Effector memory CD4-positive, alpha-beta T cell (primary cell): ENCODE measurements around the gene SMAP1.
A peak's percentile ranks its signal among the peaks of the same experiment; 100 is the strongest.

Source experiments
- DNase-seq, 3 donors: peaks; one replicate each; pipeline ENCODE4 v3.0.0-alpha.2; 2020
- H3K27ac ChIP-seq: 2 replicates; pipeline ENCODE4 v1.7.0; 2013; ENCODE audit warnings: mild to moderate bottlenecking, low read length, moderate library complexity; ENCODE audit not compliant: insufficient read depth, poor library complexity, severe bottlenecking
- H3K27me3 ChIP-seq: replicated peaks from 2 replicates; pipeline ENCODE4 v1.7.0; 2013; ENCODE audit warnings: mild to moderate bottlenecking, low read length; ENCODE audit not compliant: insufficient read depth, control insufficient read depth, poor library complexity, severe bottlenecking
- H3K36me3 ChIP-seq: 2 replicates; pipeline ENCODE4 v1.7.0; 2013; ENCODE audit warnings: mild to moderate bottlenecking, low read length, moderate library complexity; ENCODE audit not compliant: control insufficient read depth, insufficient read depth
- H3K4me1 ChIP-seq: 2 replicates; pipeline ENCODE4 v1.7.0; 2013; ENCODE audit warnings: low read length, mild to moderate bottlenecking; ENCODE audit not compliant: control insufficient read depth, insufficient read depth, poor library complexity, severe bottlenecking
- H3K4me3 ChIP-seq: 2 replicates; pipeline ENCODE4 v1.7.0; 2013; ENCODE audit warnings: low read length, low read depth, mild to moderate bottlenecking; ENCODE audit not compliant: insufficient read depth, poor library complexity, severe bottlenecking
- H3K9me3 ChIP-seq: 2 replicates; pipeline ENCODE4 v1.7.0; 2013; ENCODE audit warnings: mild to moderate bottlenecking, low read length, moderate library complexity; ENCODE audit not compliant: control insufficient read depth

SMAP1 gene

DNA sequence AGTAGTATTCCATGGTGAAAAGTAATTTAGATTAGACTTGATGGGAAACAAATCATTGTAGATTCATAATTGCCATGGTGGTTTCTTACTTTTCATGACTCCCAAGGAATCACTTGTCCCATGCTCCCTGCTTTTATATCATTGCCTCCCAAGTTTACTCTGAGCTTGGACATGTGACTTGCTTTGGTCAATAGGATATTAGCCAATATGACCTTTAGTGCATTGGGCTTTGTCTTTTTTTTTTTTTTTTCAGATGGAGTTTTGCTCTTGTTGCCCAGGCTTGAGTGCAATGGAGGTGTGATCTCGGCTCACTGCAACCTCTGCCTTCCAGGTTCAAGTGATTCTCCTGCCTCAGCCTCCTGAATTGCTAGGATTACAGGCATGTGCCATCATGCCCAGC, 15.5 kb upstream of the SMAP1 start:
- DNase-seq: no peak
- H3K9me3 ChIP-seq: no peaks in the 10 kb centered on the region
- no peak overlapping the region for H3K27ac ChIP-seq
- H3K4me3 ChIP-seq: no peak overlapping the region
- H3K36me3 ChIP-seq: no peaks in the 10 kb centered on the region
- no peaks in the 10 kb centered on the region for H3K27me3 ChIP-seq
- peaks cover 20% of the 10 kb centered on the region for H3K4me1 ChIP-seq

DNA sequence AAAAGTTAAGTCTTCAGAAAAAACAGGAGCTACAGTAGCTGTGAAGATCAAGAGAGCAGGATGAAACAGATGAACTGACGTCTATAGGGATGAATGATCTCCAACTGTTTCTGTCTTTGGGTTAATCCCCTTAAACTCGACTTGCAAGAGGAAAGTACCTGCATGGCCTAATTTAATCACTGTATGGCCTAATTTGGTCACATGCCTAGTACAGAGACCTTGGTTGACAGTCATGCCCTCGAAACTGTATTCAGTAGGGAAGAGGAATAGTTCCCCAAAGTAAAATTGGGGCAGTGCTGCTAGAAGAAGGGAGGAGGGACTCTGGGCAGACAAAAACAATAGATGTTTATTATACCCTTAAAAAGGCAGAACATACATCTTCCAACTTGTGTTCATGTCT, 10.0 kb upstream of the SMAP1 start:
- Histone ChIP-seq H3K4me3 (no peak overlapping the region), H3K27me3 (no peaks in the 10 kb centered on the region), H3K9me3 (no peaks in the 10 kb centered on the region), H3K4me1 (no peaks in the 10 kb centered on the region), H3K36me3 (no peaks in the 10 kb centered on the region), H3K27ac (no peak overlapping the region)
- DNase-seq: no peak

DNA sequence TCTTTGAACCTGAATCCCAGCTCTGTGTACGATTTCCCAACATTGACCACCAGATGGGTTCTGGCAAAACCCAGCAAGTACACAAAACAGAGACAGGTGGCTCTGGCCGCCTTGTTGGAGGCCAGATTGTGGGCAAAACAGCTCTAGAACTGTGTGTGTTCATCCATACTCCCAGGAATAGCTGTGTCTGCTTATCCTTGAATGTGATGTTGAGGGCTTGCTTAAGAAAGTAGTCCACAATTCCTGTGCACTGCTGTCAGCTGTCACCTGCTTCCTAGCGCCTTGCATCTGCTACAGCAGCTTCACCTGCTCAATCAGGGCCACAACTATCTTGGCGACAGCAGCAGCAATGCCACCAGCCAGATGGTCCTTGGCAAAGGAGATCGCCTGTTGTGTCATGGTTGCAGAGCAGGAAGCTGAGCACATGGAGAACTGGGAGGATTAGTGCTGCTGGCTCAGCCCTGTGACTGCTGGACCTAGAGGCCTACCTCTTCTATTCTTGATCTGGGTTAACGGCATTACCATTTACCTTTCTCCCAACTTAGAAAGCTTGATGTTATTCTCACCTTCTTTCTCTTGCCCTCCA, 3.7 kb upstream of the SMAP1 start:
- Histone ChIP-seq H3K27me3 (no peaks in the 10 kb centered on the region), H3K4me3 (no peak overlapping the region), H3K27ac (no peak overlapping the region), H3K36me3 (no peaks in the 10 kb centered on the region), H3K9me3 (no peaks in the 10 kb centered on the region), H3K4me1 (peaks cover 4% of the 10 kb centered on the region)
- DNase-seq: no peak

DNA sequence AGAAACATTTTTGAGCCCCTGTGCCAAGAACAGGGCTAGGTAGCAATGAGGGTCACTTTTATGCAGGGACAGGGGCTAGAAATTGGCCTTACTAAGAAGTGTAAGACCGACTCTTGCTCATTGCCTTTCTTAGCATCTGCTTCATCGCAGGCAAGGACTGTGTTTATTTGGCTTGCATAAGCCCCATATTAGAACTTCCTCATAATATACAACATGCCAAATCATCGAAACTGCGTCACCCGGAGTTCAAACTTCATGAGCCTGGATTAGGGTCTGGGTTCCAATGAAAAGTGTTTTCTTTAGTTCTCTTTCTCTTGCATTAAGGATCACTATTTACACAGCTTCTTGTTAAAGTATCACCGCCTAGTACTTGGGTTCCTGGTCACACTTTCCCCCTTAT, 977 bp upstream of the SMAP1 start:
- peak overlapping the region; percentile 78 for H3K27ac ChIP-seq

DNA sequence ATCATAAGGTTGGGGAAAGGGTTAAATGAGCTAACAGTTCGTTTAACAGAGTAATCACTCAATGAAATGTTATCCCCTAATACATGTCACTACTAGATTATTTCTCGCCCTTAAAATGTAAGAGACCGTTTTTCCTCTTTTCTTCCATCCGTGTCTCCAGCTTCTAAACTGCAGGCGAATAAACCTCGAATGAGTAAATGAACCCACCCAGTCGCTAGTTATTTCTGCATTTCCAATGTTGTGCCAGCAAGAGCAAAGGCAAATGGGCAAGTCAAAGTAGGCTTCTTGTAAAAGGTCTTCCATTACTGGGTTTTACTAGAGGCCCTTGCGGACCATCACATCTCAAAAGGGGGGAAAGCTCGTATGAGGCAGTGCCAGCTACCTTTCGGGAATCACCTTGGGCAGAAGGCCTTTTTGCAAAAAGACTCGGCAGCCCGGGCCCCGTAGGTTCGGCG, 400 bp upstream of the SMAP1 start:
- no peaks in the 10 kb centered on the region for H3K36me3 ChIP-seq
- H3K4me3 ChIP-seq: peak overlapping the region; percentile 82
- no peaks in the 10 kb centered on the region for H3K27me3 ChIP-seq
- H3K9me3 ChIP-seq: no peaks in the 10 kb centered on the region
- no peak for DNase-seq
- peak overlapping the region; percentile 78 for H3K27ac ChIP-seq
- H3K4me1 ChIP-seq: peaks cover 12% of the 10 kb centered on the region

More for the DNA sequence above, 977 bp upstream of the SMAP1 start:
- DNase-seq: no peak
- no peaks in the 10 kb centered on the region for H3K9me3 ChIP-seq
- no peaks in the 10 kb centered on the region for H3K36me3 ChIP-seq
- H3K4me3 ChIP-seq: no peak overlapping the region
- no peaks in the 10 kb centered on the region for H3K27me3 ChIP-seq
- peaks cover 12% of the 10 kb centered on the region for H3K4me1 ChIP-seq

DNA sequence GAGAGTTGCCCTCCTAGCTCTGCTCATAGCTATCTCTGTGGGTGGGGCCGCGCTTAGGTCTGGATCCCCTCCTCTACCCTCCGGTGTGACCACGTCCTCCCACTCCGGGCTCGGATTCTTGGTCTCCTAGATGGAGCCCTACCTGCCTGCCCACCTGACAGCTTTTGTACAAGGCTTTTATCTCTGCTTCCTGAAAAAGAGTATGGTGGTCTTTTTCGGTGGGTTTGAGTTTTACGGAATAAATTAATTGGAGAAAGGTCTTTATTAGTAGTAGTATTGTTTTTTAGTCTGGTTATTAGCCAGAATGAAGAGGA, 773 bp downstream of the SMAP1 start:
- Histone ChIP-seq H3K27ac (peak overlapping the region; percentile 78), H3K9me3 (no peaks in the 10 kb centered on the region), H3K4me3 (peak overlapping the region; percentile 82), H3K36me3 (no peaks in the 10 kb centered on the region), H3K27me3 (no peaks in the 10 kb centered on the region), H3K4me1 (peaks cover 12% of the 10 kb centered on the region)
- peak in 1 of 3 donors; percentile 39 for DNase-seq

DNA sequence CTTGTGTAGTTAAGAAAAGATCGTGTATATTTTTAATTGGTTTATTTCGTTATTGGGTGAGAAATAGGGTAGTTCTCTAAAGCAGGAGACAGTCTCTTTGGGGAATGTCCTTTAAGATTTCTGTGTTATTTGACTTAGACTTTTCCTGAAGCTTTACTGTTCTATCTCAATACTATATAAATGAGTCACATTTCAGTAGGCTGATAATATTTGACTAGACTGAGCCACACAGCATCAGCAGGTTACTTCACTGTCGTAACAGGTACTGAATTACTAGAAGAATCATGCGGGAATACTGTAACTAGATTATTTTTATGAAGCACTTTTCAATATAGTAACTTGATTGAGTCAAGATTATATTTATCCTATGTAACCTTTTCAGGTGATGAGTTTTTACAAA, 1.4 kb downstream of the SMAP1 start:
- peaks cover 12% of the 10 kb centered on the region for H3K4me1 ChIP-seq
- H3K27ac ChIP-seq: no peak overlapping the region
- H3K36me3 ChIP-seq: no peaks in the 10 kb centered on the region
- no peak overlapping the region for H3K4me3 ChIP-seq
- no peaks in the 10 kb centered on the region for H3K9me3 ChIP-seq
- DNase-seq: no peak
- no peaks in the 10 kb centered on the region for H3K27me3 ChIP-seq

DNA sequence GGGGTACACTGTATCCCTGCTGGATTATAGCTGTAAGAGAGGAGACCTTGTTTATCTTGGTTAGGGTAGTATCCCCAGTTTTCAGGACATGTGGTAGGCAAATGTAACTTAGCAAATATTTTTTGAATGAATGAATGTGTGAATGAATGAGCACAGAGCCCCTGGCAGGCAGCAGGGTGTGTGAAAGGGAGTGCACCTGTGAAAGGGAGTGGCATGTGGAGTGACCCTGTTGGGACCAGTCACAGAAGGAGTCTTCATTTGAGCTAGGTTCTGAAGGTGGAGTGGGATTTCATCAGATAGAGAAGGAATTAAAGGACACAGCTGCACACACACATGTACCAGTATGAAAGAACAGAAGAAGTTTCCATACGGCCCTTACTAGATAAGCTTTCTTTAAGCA, 4.9 kb downstream of the SMAP1 start:
- no peaks in the 10 kb centered on the region for H3K9me3 ChIP-seq
- peaks cover 15% of the 10 kb centered on the region for H3K4me1 ChIP-seq
- H3K36me3 ChIP-seq: no peaks in the 10 kb centered on the region
- no peak overlapping the region for H3K4me3 ChIP-seq
- H3K27me3 ChIP-seq: no peaks in the 10 kb centered on the region
- no peak overlapping the region for H3K27ac ChIP-seq
- no peak for DNase-seq

DNA sequence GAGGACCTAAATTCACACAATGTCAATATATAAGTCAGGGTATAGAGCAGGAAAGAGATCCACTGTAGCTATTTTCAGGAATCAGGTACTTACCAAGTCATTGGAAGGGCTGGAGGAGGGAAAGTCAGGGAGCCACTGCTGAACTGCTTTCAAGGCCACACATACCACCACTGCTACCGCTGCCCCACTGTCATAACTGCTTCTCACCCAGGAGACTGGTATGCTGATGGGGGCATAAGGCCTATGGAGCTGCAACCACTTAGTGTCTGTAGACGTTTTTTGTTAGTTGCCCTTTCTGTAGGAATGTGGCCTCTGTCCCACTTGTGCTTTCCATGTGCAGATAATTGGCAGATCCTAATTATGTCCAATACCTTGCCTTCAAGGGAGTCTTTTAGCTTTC, 5.4 kb downstream of the SMAP1 start:
- no peak overlapping the region for H3K4me3 ChIP-seq
- H3K27me3 ChIP-seq: no peaks in the 10 kb centered on the region
- H3K36me3 ChIP-seq: no peaks in the 10 kb centered on the region
- no peak overlapping the region for H3K27ac ChIP-seq
- no peaks in the 10 kb centered on the region for H3K9me3 ChIP-seq
- no peak for DNase-seq
- peaks cover 15% of the 10 kb centered on the region for H3K4me1 ChIP-seq

DNA sequence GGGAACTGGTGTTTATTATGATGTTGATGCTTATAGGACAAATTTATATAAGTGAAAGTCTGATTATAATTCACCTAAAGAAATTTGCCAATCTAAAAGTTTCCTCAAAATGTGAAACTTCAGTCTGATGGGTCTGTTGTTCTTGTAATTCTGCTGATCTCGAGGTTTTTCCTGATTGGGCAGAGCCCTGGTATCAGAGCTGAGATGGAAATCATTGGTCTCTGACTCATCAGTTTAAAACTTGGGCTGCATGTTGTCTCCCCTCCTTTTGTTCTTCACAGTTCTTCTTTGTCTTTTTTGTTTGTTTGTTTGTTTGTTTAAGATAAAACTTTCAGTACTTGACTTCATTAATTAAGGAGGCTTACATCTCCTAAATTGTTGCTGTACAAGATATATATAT, 5.9 kb downstream of the SMAP1 start:
- H3K9me3 ChIP-seq: no peaks in the 10 kb centered on the region
- peaks cover 15% of the 10 kb centered on the region for H3K4me1 ChIP-seq
- no peaks in the 10 kb centered on the region for H3K27me3 ChIP-seq
- no peaks in the 10 kb centered on the region for H3K36me3 ChIP-seq
- H3K4me3 ChIP-seq: no peak overlapping the region
- no peak for DNase-seq
- no peak overlapping the region for H3K27ac ChIP-seq

DNA sequence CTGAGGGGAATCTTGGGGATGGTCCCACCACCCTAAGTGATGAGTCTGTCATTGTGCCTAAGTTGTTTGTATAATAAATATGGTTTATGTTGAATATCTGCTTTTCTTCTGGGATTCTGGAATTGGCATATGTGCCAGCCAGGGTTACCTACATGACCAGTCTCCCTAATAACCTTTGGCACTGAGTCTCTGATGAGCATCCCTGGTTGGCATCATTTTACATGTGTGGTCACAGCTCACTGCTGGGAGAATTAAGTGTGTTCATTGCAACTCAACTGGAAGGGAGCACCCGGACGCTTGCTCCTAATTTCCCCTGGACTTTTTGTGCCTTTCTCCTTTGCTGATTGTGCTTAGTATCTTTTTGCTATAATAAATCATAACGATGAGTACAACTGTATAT, 8.1 kb downstream of the SMAP1 start:
- DNase-seq: no peak
- no peak overlapping the region for H3K4me3 ChIP-seq
- no peak overlapping the region for H3K27ac ChIP-seq
- no peaks in the 10 kb centered on the region for H3K27me3 ChIP-seq
- no peaks in the 10 kb centered on the region for H3K9me3 ChIP-seq
- H3K36me3 ChIP-seq: no peaks in the 10 kb centered on the region
- peaks cover 3% of the 10 kb centered on the region for H3K4me1 ChIP-seq
